ENCODE data around the gene IL36B.
A peak's percentile ranks its signal among the peaks of the same experiment; 100 is the strongest.

The IL36B gene

GRCh38 chr2:113076954-113077669, 24.4 kb upstream of the IL36B start:
- Histone ChIP-seq H3K4me2 (0 out of 2 replicates have a peak overlapping the region, but pooled peaks have one; percentile 2), H3K4me1 (peaks cover 5% of the 10 kb centered on the region; the same call in 1 of the 2 replicates)
- no peak for TF ChIP-seq Cebpa-rat (IDR thresholded peaks at IDR 0.05)

GRCh38 chr2:113075600-113075999, 22.9 kb upstream of the IL36B start:
- no peak overlapping the region for H3K4me2 ChIP-seq
- H3K4me1 ChIP-seq: peaks cover 5% of the 10 kb centered on the region; the same call in 1 of the 2 replicates
- no peak overlapping the region for H3K9ac ChIP-seq
- H4K20me1 ChIP-seq: no peaks in the 10 kb centered on the region
- H3K9me3 ChIP-seq: no peaks in the 10 kb centered on the region
- no peaks in the 10 kb centered on the region for H3K27me3 ChIP-seq
- H3K36me3 ChIP-seq: no peaks in the 10 kb centered on the region
- no peak overlapping the region for H3K27ac ChIP-seq
- no peak for TF ChIP-seq Cebpa-rat (IDR thresholded peaks at IDR 0.05)
- no peak overlapping the region for H3K4me3 ChIP-seq

More at GRCh38 chr2:113076954-113077669, 24.4 kb upstream of the IL36B start:
- no peak overlapping the region for H3K9ac ChIP-seq
- H3K36me3 ChIP-seq: no peaks in the 10 kb centered on the region
- no peak overlapping the region for H3K4me3 ChIP-seq
- no peak overlapping the region for H3K27ac ChIP-seq
- H3K27me3 ChIP-seq: no peaks in the 10 kb centered on the region
- H3K9me3 ChIP-seq: no peaks in the 10 kb centered on the region
- no peaks in the 10 kb centered on the region for H4K20me1 ChIP-seq

- no peaks in the 10 kb centered on the region for H4K20me1 ChIP-seq
- H3K9me3 ChIP-seq: no peaks in the 10 kb centered on the region
- no peak overlapping the region for H3K4me3 ChIP-seq
- no peak overlapping the region for H3K4me2 ChIP-seq
- H3K27ac ChIP-seq: no peak overlapping the region
- no peaks in the 10 kb centered on the region for H3K36me3 ChIP-seq
- no peak for TF ChIP-seq Cebpa-rat (IDR thresholded peaks at IDR 0.05)
- no peak overlapping the region for H3K9ac ChIP-seq
- H3K4me1 ChIP-seq: peaks cover 5% of the 10 kb centered on the region; the same call in 1 of the 2 replicates
- H3K27me3 ChIP-seq: no peaks in the 10 kb centered on the region
Measured at GRCh38 chr2:113075030-113075429, 22.4 kb upstream of the IL36B start.

- Histone ChIP-seq H3K27me3 (no peaks in the 10 kb centered on the region), H3K27ac (no peak overlapping the region), H3K4me2 (no peak overlapping the region), H3K4me3 (no peak overlapping the region), H4K20me1 (no peaks in the 10 kb centered on the region), H3K9ac (no peak overlapping the region), H3K36me3 (no peaks in the 10 kb centered on the region), H3K4me1 (peaks cover 5% of the 10 kb centered on the region; the same call in 1 of the 2 replicates), H3K9me3 (no peaks in the 10 kb centered on the region)
- TF ChIP-seq Cebpa-rat (IDR thresholded peaks at IDR 0.05): no peak
Measured at GRCh38 chr2:113073325-113073834, 20.7 kb upstream of the IL36B start.

- Histone ChIP-seq H3K36me3 (no peaks in the 10 kb centered on the region), H3K9ac (no peak overlapping the region), H3K4me2 (no peak overlapping the region), H3K9me3 (no peaks in the 10 kb centered on the region), H3K27me3 (no peaks in the 10 kb centered on the region), H3K4me1 (peaks cover 5% of the 10 kb centered on the region; the same call in 1 of the 2 replicates), H4K20me1 (no peaks in the 10 kb centered on the region), H3K4me3 (no peak overlapping the region), H3K27ac (no peak overlapping the region)
- no peak for TF ChIP-seq Cebpa-rat (IDR thresholded peaks at IDR 0.05)
Measured at GRCh38 chr2:113072584-113072983, 19.9 kb upstream of the IL36B start.

GRCh38 chr2:113070606-113070975, 17.9 kb upstream of the IL36B start:
- Histone ChIP-seq H4K20me1 (no peaks in the 10 kb centered on the region), H3K9ac (no peak overlapping the region), H3K36me3 (no peaks in the 10 kb centered on the region), H3K4me3 (no peak overlapping the region), H3K4me2 (no peak overlapping the region), H3K9me3 (no peaks in the 10 kb centered on the region), H3K27ac (no peak overlapping the region), H3K4me1 (no peaks in the 10 kb centered on the region), H3K27me3 (no peaks in the 10 kb centered on the region)
- no peak for TF ChIP-seq Cebpa-rat (IDR thresholded peaks at IDR 0.05)

- Histone ChIP-seq H3K9me3 (peaks cover 3% of the 10 kb centered on the region), H3K9ac (no peak overlapping the region), H3K4me2 (no peak overlapping the region), H3K36me3 (no peaks in the 10 kb centered on the region), H4K20me1 (no peaks in the 10 kb centered on the region), H3K27me3 (no peaks in the 10 kb centered on the region), H3K4me3 (no peak overlapping the region), H3K27ac (no peak overlapping the region), H3K4me1 (no peaks in the 10 kb centered on the region)
- no peak for TF ChIP-seq Cebpa-rat (IDR thresholded peaks at IDR 0.05)
Measured at GRCh38 chr2:113069676-113070605, 17.3 kb upstream of the IL36B start.

GRCh38 chr2:113068706-113069485, 16.2 kb upstream of the IL36B start:
- H3K9ac ChIP-seq: no peak overlapping the region
- no peak for TF ChIP-seq Cebpa-rat (IDR thresholded peaks at IDR 0.05)

GRCh38 chr2:113068249-113068648, 15.6 kb upstream of the IL36B start:
- Histone ChIP-seq H3K9ac (no peak overlapping the region), H3K36me3 (no peaks in the 10 kb centered on the region), H3K4me1 (no peaks in the 10 kb centered on the region), H3K27me3 (no peaks in the 10 kb centered on the region), H3K4me3 (no peak overlapping the region), H3K4me2 (no peak overlapping the region), H3K9me3 (peaks cover 7% of the 10 kb centered on the region), H3K27ac (no peak overlapping the region), H4K20me1 (no peaks in the 10 kb centered on the region)
- TF ChIP-seq Cebpa-rat (IDR thresholded peaks at IDR 0.05): no peak

More at GRCh38 chr2:113068706-113069485, 16.2 kb upstream of the IL36B start:
- no peaks in the 10 kb centered on the region for H3K4me1 ChIP-seq
- H3K36me3 ChIP-seq: no peaks in the 10 kb centered on the region
- no peak overlapping the region for H3K4me3 ChIP-seq
- H3K4me2 ChIP-seq: no peak overlapping the region
- H4K20me1 ChIP-seq: no peaks in the 10 kb centered on the region
- peaks cover 7% of the 10 kb centered on the region for H3K9me3 ChIP-seq
- no peaks in the 10 kb centered on the region for H3K27me3 ChIP-seq
- no peak overlapping the region for H3K27ac ChIP-seq
